ENCODE results near the gene CACNA1S.

CACNA1S gene

DNA sequence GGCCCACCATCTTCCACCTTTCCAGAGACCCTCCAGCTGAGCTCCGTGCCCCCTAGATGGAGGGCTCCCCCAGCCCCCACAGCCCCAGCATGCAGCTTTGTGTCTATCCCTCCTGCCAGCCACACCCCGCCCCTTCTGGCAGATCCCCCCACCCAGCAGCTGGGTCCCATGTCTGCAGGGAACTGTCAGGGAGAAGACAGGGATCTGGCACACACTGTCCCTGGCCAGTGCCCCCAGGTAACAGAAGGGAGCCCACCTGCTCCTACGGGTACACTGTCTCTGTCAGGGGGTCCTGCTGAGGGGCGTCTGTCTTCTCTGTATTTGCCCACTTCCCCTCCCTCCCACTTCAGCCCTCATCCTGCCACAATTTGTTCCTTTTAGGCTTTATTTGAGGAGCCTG is 77.6 kb downstream of the CACNA1S start:
- no peak overlapping the region for H2BK5ac ChIP-seq (ENCODE audit: low read depth, low read length, poor library complexity)
- no peak overlapping the region for H3K27ac ChIP-seq (ENCODE audit: low read depth, low read length)
- no peaks in the 10 kb centered on the region for H3K4me1 ChIP-seq (ENCODE audit: control insufficient read depth in 1 of 2, insufficient read depth in 2 of 2, low read length in 2 of 2)
- H4K8ac ChIP-seq (ENCODE audit: low read depth, low read length): no peak overlapping the region
- WGBS (ENCODE audit: extremely low coverage, insufficient coverage, insufficient read length): no CpG with 5 or more reads among the region's 4 CpGs
- DNase-seq: no peak
- H3K14ac ChIP-seq (ENCODE audit: low read length): no peak overlapping the region
- H2AFZ ChIP-seq (ENCODE audit: insufficient read depth, low read length, poor library complexity): no peak overlapping the region
- no peak overlapping the region for H3K4me2 ChIP-seq (ENCODE audit: low read length)
- H3K23ac ChIP-seq (ENCODE audit: low read length): no peak overlapping the region
- H3K27me3 ChIP-seq (ENCODE audit: insufficient read depth, low read length): no peaks in the 10 kb centered on the region
- H3K79me2 ChIP-seq (ENCODE audit: control insufficient read depth, insufficient read depth, low read length, poor library complexity): no peaks in the 10 kb centered on the region
- H2BK120ac ChIP-seq (ENCODE audit: insufficient read depth, low read length, poor library complexity): no peak overlapping the region
- H3K36me3 ChIP-seq (ENCODE audit: control insufficient read depth in 1 of 2, insufficient read depth in 2 of 2, low read length in 2 of 2): no peaks in the 10 kb centered on the region
- no peak overlapping the region for H3K4me3 ChIP-seq (ENCODE audit: low read depth, low read length)
- no peak overlapping the region for H3K4ac ChIP-seq (ENCODE audit: low read depth, low read length)
- H3K9ac ChIP-seq (ENCODE audit: low read length): no peak overlapping the region
- no peaks in the 10 kb centered on the region for H3K79me1 ChIP-seq (ENCODE audit: low read length)
- no peak overlapping the region for H3K18ac ChIP-seq (ENCODE audit: low read length)
- H4K12ac ChIP-seq (ENCODE audit: low read depth, low read length): no peak overlapping the region
- H2BK12ac ChIP-seq (ENCODE audit: low read length): no peak overlapping the region
- H4K91ac ChIP-seq (ENCODE audit: low read depth, low read length): no peak overlapping the region
- peaks cover 1% of the 10 kb centered on the region for H3K9me3 ChIP-seq (ENCODE audit: insufficient read depth, low read depth, low read length)
- no peak overlapping the region for H2AK5ac ChIP-seq (ENCODE audit: low read length)

DNA sequence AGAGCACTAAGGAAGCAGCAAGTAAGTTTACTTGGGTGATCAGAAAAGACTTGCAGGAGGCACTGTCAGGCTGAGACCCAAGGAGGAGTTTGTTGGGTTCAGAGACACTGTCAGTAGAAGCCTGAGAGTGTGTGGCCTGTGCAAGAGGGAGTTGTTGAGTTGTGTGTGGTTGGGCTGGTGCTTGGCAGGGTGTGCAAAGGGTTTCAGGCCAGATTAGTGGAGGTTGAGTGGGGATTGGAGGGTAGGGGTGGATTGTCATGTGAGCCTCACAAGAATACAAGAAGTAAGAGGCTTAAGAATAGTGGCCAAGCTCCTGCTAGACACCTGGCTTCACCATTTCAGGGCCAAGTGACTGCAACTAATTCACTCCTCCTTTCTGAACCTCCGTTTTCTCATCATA is 79.8 kb downstream of the CACNA1S start:
- Histone ChIP-seq H4K91ac (ENCODE audit: low read depth, low read length) (no peak overlapping the region), H4K12ac (ENCODE audit: low read depth, low read length) (no peak overlapping the region), H3K18ac (ENCODE audit: low read length) (no peak overlapping the region), H3K23ac (ENCODE audit: low read length) (no peak overlapping the region), H3K4me3 (ENCODE audit: low read depth, low read length) (no peak overlapping the region), H3K9me3 (ENCODE audit: insufficient read depth, low read depth, low read length) (peaks cover 1% of the 10 kb centered on the region), H3K14ac (ENCODE audit: low read length) (no peak overlapping the region), H2BK12ac (ENCODE audit: low read length) (no peak overlapping the region), H3K79me1 (ENCODE audit: low read length) (no peaks in the 10 kb centered on the region), H2AFZ (ENCODE audit: insufficient read depth, low read length, poor library complexity) (no peak overlapping the region), H3K4me1 (ENCODE audit: control insufficient read depth in 1 of 2, insufficient read depth in 2 of 2, low read length in 2 of 2) (no peaks in the 10 kb centered on the region), H3K27me3 (ENCODE audit: insufficient read depth, low read length) (no peaks in the 10 kb centered on the region), H3K27ac (ENCODE audit: low read depth, low read length) (no peak overlapping the region), H3K9ac (ENCODE audit: low read length) (no peak overlapping the region), H2BK5ac (ENCODE audit: low read depth, low read length, poor library complexity) (no peak overlapping the region), H2AK5ac (ENCODE audit: low read length) (no peak overlapping the region), H3K4ac (ENCODE audit: low read depth, low read length) (no peak overlapping the region), H3K79me2 (ENCODE audit: control insufficient read depth, insufficient read depth, low read length, poor library complexity) (no peaks in the 10 kb centered on the region), H3K36me3 (ENCODE audit: control insufficient read depth in 1 of 2, insufficient read depth in 2 of 2, low read length in 2 of 2) (no peaks in the 10 kb centered on the region), H2BK120ac (ENCODE audit: insufficient read depth, low read length, poor library complexity) (no peak overlapping the region), H4K8ac (ENCODE audit: low read depth, low read length) (no peak overlapping the region), H3K4me2 (ENCODE audit: low read length) (no peak overlapping the region)
- no CpG with 5 or more reads among the region's 1 CpG for WGBS (ENCODE audit: extremely low coverage, insufficient coverage, insufficient read length)
- DNase-seq: no peak

DNA sequence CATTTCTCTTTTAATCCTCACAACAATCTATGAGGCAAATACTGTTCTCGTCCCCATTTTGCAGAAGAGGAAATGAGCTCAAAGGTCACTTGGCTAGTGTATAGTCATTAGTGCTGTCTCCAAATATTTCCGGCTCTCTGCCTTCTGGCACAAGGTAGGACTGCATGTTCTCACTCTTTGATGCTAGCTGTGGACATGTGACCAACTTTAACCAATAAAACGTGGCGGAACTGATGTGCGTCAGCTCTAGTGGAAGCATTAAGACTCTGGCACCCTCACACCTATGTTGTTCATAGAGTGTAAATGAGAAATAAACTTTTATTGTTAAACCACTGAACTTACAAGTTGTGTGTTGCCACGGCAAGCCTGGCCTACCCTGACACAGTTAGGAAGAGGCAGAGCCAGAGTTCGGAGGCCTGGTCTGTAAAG is 83.8 kb downstream of the CACNA1S start:
- Histone ChIP-seq H3K27ac (ENCODE audit: low read depth, low read length) (no peak overlapping the region), H3K27me3 (ENCODE audit: insufficient read depth, low read length) (no peaks in the 10 kb centered on the region), H2BK12ac (ENCODE audit: low read length) (no peak overlapping the region), H2AK5ac (ENCODE audit: low read length) (no peak overlapping the region), H3K4ac (ENCODE audit: low read depth, low read length) (no peak overlapping the region), H3K36me3 (ENCODE audit: control insufficient read depth in 1 of 2, insufficient read depth in 2 of 2, low read length in 2 of 2) (no peaks in the 10 kb centered on the region), H3K79me1 (ENCODE audit: low read length) (no peaks in the 10 kb centered on the region), H3K4me3 (ENCODE audit: low read depth, low read length) (no peak overlapping the region), H3K14ac (ENCODE audit: low read length) (no peak overlapping the region), H3K18ac (ENCODE audit: low read length) (no peak overlapping the region), H3K4me1 (ENCODE audit: control insufficient read depth in 1 of 2, insufficient read depth in 2 of 2, low read length in 2 of 2) (peaks cover 2 to 3% of the 10 kb centered on the region in 2 experiments), H3K9ac (ENCODE audit: low read length) (no peak overlapping the region), H4K12ac (ENCODE audit: low read depth, low read length) (no peak overlapping the region), H3K79me2 (ENCODE audit: control insufficient read depth, insufficient read depth, low read length, poor library complexity) (no peaks in the 10 kb centered on the region), H2BK5ac (ENCODE audit: low read depth, low read length, poor library complexity) (no peak overlapping the region), H3K9me3 (ENCODE audit: insufficient read depth, low read depth, low read length) (peaks cover 1% of the 10 kb centered on the region), H2AFZ (ENCODE audit: insufficient read depth, low read length, poor library complexity) (no peak overlapping the region), H4K8ac (ENCODE audit: low read depth, low read length) (no peak overlapping the region), H3K4me2 (ENCODE audit: low read length) (no peak overlapping the region), H2BK120ac (ENCODE audit: insufficient read depth, low read length, poor library complexity) (no peak overlapping the region), H3K23ac (ENCODE audit: low read length) (no peak overlapping the region), H4K91ac (ENCODE audit: low read depth, low read length) (no peak overlapping the region)
- peak in 1 of 2 donors; percentile 21 for DNase-seq
- no CpG with 5 or more reads among the region's 7 CpGs for WGBS (ENCODE audit: extremely low coverage, insufficient coverage, insufficient read length)

DNA sequence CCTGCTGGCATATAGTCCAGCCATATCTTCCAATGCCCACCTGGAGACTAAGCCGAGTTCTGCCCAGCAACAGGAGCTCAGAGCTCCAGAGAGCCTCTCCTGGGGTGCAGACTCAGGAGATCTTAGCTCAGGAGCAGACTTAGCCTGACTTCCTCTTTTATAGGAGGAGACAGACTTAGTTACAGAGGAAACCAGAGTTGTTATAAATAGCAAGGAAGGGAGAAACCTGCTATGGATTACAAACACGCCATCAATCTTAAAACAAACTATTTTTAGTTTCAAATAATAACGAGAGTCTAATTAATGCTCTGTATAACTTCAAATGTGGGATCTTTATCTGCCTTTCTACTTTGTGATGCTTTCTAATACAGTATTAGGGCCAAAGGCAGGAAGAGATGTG is 85.4 kb downstream of the CACNA1S start:
- Histone ChIP-seq H3K4me1 (ENCODE audit: control insufficient read depth in 1 of 2, insufficient read depth in 2 of 2, low read length in 2 of 2) (peaks cover 3 to 4% of the 10 kb centered on the region in 2 experiments), H3K23ac (ENCODE audit: low read length) (no peak overlapping the region), H4K12ac (ENCODE audit: low read depth, low read length) (no peak overlapping the region), H3K18ac (ENCODE audit: low read length) (no peak overlapping the region), H2BK5ac (ENCODE audit: low read depth, low read length, poor library complexity) (no peak overlapping the region), H3K27me3 (ENCODE audit: insufficient read depth, low read length) (peaks cover 14% of the 10 kb centered on the region), H3K4me3 (ENCODE audit: low read depth, low read length) (no peak overlapping the region), H4K91ac (ENCODE audit: low read depth, low read length) (no peak overlapping the region), H3K36me3 (ENCODE audit: control insufficient read depth in 1 of 2, insufficient read depth in 2 of 2, low read length in 2 of 2) (no peaks in the 10 kb centered on the region), H3K14ac (ENCODE audit: low read length) (no peak overlapping the region), H4K8ac (ENCODE audit: low read depth, low read length) (no peak overlapping the region), H3K4me2 (ENCODE audit: low read length) (no peak overlapping the region), H2AK5ac (ENCODE audit: low read length) (no peak overlapping the region), H2BK12ac (ENCODE audit: low read length) (no peak overlapping the region), H2AFZ (ENCODE audit: insufficient read depth, low read length, poor library complexity) (no peak overlapping the region), H3K79me2 (ENCODE audit: control insufficient read depth, insufficient read depth, low read length, poor library complexity) (no peaks in the 10 kb centered on the region), H3K79me1 (ENCODE audit: low read length) (peaks cover 1% of the 10 kb centered on the region), H3K9ac (ENCODE audit: low read length) (no peak overlapping the region), H3K9me3 (ENCODE audit: insufficient read depth, low read depth, low read length) (no peaks in the 10 kb centered on the region), H2BK120ac (ENCODE audit: insufficient read depth, low read length, poor library complexity) (no peak overlapping the region), H3K27ac (ENCODE audit: low read depth, low read length) (no peak overlapping the region), H3K4ac (ENCODE audit: low read depth, low read length) (no peak overlapping the region)
- DNase-seq: no peak
- no CpG with 5 or more reads among the region's 3 CpGs for WGBS (ENCODE audit: extremely low coverage, insufficient coverage, insufficient read length)

All from trophoblast cell (in vitro differentiated cells and primary cell).